ENCODE data around the gene TNFAIP1.
A peak's percentile ranks its signal among the peaks of the same experiment; 100 is the strongest.
"Not testable (repeated sequence)": the region's sequence is repeated elsewhere in the genome, so short reads cannot be mapped to it uniquely, and the experiment has no call there.

TNFAIP1 gene

DNA sequence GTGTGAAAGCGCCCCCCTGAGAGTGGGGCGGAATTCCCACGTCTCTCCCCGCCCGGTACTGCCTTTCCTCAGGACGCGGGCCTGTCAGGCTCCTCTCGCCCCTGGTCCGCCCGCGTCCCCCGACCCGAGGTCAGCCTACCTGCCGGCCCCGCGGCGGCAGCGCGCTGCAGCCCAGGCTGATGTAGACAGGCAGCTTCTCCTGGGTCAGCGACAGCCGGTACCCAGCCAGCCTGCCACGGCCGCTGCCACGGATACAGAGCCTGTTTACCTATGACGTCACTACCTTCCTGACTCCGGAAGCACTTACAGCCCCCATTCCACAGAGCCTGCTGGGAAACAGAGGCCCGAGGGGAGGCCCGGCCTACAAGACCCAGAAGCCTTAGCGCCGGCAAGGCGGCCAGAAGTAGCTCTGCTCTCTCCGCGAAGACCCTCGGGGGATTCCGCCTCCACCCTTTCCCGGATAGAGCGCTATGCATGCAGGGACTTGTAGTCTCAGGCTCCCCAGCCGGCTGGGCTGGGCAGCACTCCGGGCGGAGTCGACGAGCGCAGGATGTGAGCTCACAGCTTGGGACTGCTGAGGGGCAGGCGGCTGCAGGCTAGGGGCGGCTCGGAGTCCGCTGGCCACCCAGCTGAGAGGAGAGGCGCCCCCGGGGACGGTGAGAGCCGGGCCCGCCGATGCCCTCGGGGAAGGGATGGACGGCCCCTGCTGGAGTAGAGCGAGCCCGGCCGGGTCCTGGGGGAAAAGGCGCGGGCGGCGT is at the start of gene TNFAIP1, which contains the start of gene IFT20:
Gene TNFAIP1 (plus strand): TSS at position 561 of the 758 bp plus-strand sequence. CDS start 3,761 bp downstream, outside the sequence.
Gene IFT20 (minus strand): TSS at position 272 of the 758 bp plus-strand sequence. CDS start 3,487 bp downstream, outside the sequence.
- peak; percentile 100 for DNase-seq (ENCODE audit: low read depth)

DNA sequence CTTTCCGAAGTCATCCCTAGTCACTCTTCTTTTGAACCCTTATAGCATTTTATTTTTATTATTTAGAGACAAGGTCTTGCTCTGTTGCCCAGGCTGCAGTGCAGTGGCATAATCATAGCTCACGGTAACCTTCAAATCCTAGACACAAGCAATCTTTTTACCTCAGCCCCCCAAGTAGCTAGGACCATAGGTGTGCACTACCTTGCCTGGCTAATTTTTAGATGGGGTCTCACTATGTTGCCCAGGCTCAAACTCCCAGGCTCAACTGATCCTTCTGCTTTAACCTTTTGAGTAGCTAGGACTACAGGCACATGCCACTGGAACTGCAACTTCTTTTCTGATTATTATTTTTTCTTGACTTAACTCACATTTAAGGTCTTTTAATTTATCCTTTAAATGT is 49.6 kb upstream of the TNFAIP1 start:
- no peak for DNase-seq (ENCODE audit: low read depth)

GRCh38 chr17:28290703-28291102 is 44.9 kb upstream of the TNFAIP1 start:
- DNase-seq (ENCODE audit: low read depth) = no peak

DNA sequence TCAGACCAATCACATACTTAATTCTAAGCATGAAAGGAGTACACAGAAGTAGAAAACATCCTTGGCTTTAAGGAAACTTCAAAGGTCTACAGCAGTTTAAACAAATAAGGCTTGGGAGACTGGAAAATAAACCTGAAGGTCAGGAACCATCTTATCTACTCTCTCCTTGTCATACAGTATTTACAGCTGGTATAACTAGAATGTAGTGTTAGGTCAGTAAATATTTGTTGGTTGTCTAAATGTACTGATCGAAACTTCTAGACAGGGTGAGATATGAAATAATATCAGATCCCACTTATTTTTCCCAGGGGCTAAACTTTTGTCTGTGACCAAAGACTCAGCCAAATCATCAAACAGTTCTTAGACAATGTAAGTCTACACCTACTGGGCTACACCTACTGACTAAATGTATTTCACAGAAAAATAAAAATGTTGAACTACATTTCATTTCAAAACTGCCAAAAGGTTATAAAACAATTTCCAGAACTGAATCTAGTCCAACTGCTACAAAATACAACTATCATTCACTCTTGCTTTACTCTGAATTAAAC is 43.7 kb upstream of the TNFAIP1 start:
- no peak for DNase-seq (ENCODE audit: low read depth)

- not testable (repeated sequence) for DNase-seq (ENCODE audit: low read depth)
Measured at GRCh38 chr17:28292878-28293277, 42.7 kb upstream of the TNFAIP1 start.

DNA sequence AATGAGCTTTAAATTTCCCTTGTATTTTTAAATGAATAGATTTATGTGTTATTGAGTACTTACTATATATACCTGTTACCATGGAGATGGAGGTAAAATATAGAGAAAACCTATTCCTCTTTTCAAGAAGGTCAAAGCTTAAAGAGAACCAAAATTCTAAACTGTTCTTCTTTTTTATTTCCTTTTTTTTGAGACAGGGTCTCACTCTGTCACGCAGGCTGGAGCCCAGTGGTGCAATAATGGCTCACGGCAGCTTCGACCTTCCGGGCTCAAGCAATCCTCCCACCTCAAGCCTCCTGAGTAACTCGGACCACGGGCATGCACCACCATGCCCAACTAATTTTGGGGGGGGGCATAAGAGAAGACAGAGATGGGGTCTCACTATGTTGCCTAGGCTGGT is 41.6 kb upstream of the TNFAIP1 start:
- DNase-seq (ENCODE audit: low read depth) = no peak

DNA sequence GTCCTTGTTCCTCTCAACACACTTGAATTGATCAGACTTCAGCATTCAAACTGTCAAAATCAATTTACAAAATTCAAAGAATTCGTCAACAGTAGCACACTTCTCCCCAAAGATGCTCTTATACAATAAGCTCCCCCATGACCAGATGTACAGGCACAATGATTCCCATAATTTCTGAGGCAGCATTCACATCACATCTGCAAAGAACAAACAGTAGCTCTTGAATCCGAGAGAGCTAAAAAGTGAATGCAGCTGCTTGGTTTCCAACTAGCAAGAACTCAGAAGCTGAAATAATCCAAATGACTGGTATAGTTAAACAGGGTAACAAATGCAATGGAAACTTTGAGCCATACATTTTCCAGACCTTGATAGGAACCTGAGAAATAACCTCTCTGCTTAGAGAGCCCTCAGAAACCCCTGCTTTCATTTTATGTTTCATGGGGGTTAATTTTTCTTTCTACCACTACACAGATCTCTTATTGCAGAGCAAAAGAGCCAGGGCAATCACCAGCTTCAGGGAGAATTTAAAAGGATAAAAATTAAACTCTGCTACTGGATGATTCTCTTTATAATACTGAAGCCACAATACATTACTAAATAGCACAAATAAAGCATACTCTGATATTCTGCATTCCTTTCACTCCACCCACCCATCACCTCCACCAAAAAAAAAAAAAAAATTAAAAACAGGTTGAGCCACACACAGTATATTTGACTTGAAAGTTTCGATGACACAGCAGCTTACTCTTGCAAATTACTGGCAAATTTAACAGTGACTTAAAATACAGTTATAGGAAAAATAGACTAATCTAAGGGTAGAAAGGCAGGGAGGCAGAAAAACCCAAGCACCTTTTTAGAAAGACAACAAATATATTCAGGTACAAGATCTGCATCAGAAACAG is 39.6 kb upstream of the TNFAIP1 start:
- no peak for DNase-seq (ENCODE audit: low read depth)

- DNase-seq (ENCODE audit: low read depth) = no peak
Measured at GRCh38 chr17:28298449-28298848, 37.1 kb upstream of the TNFAIP1 start.

- no peak for DNase-seq (ENCODE audit: low read depth)
Measured at GRCh38 chr17:28306954-28307401, 28.6 kb upstream of the TNFAIP1 start.

DNA sequence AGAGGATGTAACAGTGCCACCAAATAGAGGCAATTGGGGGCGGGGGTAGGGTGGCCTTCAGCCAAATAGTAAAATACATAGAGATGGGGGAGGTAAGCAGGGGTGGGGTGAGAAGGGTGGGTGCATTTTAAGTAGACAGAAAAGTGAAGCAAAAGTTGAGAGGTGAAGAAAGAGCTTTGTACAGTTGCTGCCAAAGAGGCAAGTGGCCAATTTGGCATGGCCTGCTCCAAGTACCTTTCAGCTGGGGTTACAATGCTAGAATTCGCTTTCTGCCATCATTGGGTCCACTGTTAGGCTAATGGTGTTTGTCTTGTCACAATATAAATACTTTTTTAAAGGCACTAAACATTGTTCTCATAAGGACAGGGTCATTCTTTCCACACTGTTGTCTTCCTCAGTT is 21.7 kb upstream of the TNFAIP1 start:
- DNase-seq (ENCODE audit: low read depth) = no peak

DNA sequence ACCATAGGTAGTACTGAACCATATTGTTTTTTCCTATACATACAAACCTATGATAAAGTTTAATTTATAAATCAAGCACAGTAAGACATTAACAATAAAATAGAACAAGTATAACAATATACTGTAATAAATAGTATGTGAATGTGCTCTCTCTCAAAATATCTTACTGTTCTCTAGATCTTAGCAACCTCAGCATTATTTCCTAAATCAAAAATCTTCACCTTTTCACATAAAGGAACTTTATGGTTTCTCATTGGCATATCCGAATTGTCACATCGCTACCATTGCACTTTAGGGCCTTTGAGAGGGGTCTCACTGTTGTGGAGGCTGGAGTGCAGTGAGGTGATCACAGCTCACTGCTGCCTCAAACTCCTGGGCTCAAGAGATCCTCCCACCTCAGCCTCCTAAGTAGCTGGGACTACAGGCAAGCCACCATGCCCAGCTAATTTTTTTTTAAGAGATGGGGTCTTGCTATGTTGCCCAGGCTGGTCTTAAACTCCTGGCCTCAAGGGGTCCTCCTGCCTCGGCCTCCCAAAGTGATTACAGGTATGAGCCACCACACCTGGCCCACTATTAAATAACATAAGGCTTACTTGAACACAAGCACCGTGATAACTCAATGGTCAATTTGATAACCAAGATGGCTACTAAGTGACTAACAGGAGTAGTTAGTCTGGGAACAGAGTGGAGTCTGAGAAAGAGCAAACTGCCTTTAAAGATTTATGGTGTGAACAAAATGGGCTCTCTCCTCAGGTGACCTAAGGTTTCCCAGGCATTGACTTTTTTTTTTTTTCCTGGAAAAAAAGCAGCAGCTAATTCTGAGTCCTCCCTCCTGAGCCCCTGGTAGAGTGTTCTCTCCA is 19.5 kb upstream of the TNFAIP1 start:
- no peak for DNase-seq (ENCODE audit: low read depth)

GRCh38 chr17:28317099-28317965 is 18.2 kb upstream of the TNFAIP1 start:
- DNase-seq (ENCODE audit: low read depth) = no peak

- no peak for DNase-seq (ENCODE audit: low read depth)
Measured at GRCh38 chr17:28317966-28318758, 17.4 kb upstream of the TNFAIP1 start.

DNA sequence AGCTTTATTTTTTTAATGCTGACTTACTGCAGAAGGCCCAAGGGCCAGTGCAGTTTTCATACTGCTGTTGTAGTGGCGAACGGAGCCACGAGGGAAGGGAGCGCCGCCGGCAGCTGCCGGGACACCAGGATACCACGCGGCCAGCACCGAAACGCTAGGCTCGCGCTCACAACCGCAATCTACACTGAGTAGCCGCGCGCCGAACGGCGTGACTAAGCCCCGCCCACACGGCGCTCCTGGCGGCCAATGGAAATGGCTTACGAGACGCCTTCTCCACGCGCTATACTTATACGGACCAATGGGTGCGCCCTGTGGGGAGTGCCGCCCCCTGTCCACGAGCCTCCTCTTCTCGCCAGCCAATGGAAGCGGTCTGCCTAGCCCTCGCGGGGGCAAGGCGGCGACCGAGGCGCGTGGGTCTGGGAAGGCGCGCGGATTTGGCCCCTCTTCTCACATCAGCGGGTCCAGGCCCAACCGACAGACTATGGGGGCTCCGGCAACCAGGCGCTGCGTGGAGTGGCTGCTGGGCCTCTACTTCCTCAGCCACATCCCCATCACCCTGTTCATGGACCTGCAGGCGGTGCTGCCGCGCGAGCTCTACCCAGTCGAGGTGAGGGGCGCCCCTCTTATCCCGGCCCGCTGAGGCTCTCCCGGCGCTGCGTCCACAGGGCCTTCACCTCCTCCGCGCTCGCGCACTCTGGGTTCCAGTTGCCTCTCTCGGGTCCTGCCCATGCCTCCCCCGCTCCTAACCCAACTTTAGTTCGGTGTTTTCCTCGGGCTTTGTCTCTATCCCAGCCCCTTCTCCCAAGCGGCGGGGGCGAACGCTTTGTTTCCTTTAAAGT is 16.6 kb upstream of the TNFAIP1 start, which contains the start of gene TMEM97:
Gene TMEM97 (plus strand): TSS at position 442 of the 839 bp plus-strand sequence. CDS start 40 bp downstream, at position 482.
- peak; percentile 96 for DNase-seq (ENCODE audit: low read depth)

- DNase-seq (ENCODE audit: low read depth) = no peak
Measured at GRCh38 chr17:28319598-28319935, 16.0 kb upstream of the TNFAIP1 start.

- no peak for DNase-seq (ENCODE audit: low read depth)
Measured at GRCh38 chr17:28320215-28321061, 15.1 kb upstream of the TNFAIP1 start.

DNA sequence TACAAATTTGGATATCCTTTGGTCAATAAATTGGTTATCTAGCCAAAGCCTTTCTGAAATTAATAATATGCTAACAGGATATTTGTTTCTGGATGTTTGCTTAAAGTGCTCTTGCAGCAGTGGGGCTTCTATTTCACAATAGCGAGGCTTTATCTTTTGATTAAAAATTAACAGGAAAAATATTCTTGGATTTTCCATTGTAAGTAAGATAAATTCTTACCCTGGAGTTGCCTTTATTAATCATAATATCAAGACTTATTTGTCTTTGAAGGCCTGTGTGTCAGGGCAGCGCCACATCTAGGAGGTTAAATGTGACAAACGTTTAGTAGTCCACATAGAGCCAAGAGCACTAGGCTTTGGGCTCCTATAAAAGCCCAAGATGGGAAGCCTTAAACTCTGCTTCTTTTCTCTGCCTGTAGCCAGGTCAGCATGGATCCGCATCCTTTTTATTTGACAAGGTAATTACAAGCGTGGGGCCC is 11.3 kb upstream of the TNFAIP1 start:
- DNase-seq (ENCODE audit: low read depth) = no peak

DNA sequence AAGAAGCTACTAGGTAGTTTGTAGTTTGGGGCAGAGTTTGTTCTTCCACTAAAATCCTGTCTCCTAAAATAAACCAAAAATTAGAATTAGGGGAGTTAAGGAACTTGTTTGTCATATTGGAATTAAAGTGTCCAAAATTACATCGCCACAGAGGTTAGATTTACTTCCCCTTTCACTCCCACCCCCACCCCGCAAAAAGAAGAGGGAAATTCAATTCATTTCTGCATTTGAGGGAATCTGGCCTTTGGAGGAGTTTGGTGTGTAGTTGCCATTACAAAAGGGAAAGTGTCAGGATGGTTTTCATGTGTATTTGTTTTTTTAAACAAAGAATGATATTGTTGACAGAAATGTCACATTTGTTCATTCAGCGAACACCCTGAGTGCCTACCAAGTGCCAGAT is 10.8 kb upstream of the TNFAIP1 start:
- DNase-seq (ENCODE audit: low read depth) = no peak

All from amniotic epithelial cell (primary cell).